ENCODE data around the gene UBTF. TPM values are rescaled to one million over a fixed set of nuclear protein-coding genes. Genes with fewer than 3 reads are reported as not detected.

The UBTF gene
- total and polyA plus RNA-seq, 4 donors, result 31.9 to 75.5 (median 52.3) TPM

DNA sequence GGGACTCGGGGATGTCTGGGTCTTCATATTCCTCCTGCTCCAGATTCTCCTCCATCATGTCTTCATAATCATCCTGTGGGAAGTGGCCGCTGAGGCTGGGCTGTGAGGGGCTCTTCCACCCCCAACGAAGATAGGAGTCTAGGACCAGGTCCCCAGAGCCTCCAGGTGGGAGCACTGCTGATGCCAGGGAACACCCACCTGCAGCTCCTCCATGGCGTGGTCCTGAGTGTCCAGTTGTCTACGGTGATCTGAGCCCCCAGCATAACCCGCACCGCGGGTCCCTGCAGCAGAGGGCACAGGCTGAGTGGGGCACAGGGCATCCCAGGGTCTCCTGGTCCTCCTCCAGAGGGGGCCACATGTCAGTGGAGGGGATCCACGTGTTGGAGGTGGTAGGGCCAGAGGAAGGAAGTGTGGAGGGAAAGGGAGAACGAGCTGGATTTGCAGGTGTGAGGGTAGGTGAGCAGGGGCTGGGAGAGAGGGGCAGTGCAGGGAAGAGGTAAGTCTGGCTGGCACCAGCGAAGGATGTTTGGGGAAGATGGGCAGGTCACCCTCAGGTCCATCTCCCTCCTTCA lies 43.3 kb upstream of the UBTF start:
- WGBS, 2 donors, result 73 to 76% methylated on average over 10 to 11 of the region's 11 CpGs
- Histone ChIP-seq H3K9ac (ENCODE audit: insufficient read depth in 1 of 2, low read length in 2 of 2) (no peak overlapping the region), H3K27ac (ENCODE audit: low read depth in 1 of 2, low read length in 1 of 2) (no peak overlapping the region), H3K36me3 (ENCODE audit: control insufficient read depth in 4 of 4, insufficient read depth in 4 of 4, low read length in 4 of 4) (no peaks in the 10 kb centered on the region), H3K4me3 (no peak overlapping the region), H3K27me3 (ENCODE audit: control insufficient read depth in 3 of 3, insufficient read depth in 3 of 3, low read length in 2 of 3) (peaks cover 0 to 3% (median 0%) of the 10 kb centered on the region in 3 donors), H3K9me3 (ENCODE audit: control insufficient read depth in 4 of 4, insufficient read depth in 3 of 4, low read length in 3 of 4) (no peaks in the 10 kb centered on the region), H3K4me1 (ENCODE audit: control insufficient read depth in 5 of 5, insufficient read depth in 5 of 5, low read length in 5 of 5) (no peaks in the 10 kb centered on the region)
- TF ChIP-seq, protein P1, sequence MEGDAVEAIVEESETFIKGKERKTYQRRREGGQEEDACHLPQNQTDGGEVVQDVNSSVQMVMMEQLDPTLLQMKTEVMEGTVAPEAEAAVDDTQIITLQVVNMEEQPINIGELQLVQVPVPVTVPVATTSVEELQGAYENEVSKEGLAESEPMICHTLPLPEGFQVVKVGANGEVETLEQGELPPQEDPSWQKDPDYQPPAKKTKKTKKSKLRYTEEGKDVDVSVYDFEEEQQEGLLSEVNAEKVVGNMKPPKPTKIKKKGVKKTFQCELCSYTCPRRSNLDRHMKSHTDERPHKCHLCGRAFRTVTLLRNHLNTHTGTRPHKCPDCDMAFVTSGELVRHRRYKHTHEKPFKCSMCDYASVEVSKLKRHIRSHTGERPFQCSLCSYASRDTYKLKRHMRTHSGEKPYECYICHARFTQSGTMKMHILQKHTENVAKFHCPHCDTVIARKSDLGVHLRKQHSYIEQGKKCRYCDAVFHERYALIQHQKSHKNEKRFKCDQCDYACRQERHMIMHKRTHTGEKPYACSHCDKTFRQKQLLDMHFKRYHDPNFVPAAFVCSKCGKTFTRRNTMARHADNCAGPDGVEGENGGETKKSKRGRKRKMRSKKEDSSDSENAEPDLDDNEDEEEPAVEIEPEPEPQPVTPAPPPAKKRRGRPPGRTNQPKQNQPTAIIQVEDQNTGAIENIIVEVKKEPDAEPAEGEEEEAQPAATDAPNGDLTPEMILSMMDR (IDR thresholded peaks at IDR 0.05; ENCODE audit: control extremely low read depth, extremely low read depth), result no peak
- ATAC-seq (ENCODE audit: insufficient read depth, low FRiP score) (no peak), DNase-seq (no peak)

DNA sequence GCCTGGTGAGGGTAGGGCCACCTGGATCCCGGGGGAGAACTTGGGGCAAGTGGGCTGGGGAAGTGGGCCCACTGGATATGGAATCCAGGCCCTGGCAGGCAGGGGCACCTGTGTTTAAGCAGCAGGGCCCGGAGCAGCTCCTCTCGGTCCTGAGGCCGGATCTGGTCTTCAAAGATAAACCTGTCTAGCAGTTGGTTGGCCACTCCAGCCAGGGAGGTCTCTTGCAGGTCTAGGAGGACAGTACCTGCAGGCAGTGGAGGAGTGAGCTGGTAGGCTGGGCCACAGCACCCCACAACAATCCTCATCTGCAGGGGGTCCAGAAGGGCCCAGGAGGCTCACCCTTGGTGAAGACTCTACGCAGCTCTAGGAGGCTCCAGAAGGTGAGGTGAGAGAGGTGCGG lies 40.8 kb upstream of the UBTF start:
- no peak for ATAC-seq (ENCODE audit: insufficient read depth, low FRiP score)
- Histone ChIP-seq H3K9ac (ENCODE audit: insufficient read depth in 1 of 2, low read length in 2 of 2) (no peak overlapping the region), H3K36me3 (ENCODE audit: control insufficient read depth in 4 of 4, insufficient read depth in 4 of 4, low read length in 4 of 4) (no peaks in the 10 kb centered on the region), H3K4me1 (ENCODE audit: control insufficient read depth in 5 of 5, insufficient read depth in 5 of 5, low read length in 5 of 5) (no peaks in the 10 kb centered on the region), H3K9me3 (ENCODE audit: control insufficient read depth in 4 of 4, insufficient read depth in 3 of 4, low read length in 3 of 4) (no peaks in the 10 kb centered on the region), H3K27me3 (ENCODE audit: control insufficient read depth in 3 of 3, insufficient read depth in 3 of 3, low read length in 2 of 3) (peaks cover 0 to 3% (median 0%) of the 10 kb centered on the region in 3 donors), H3K27ac (ENCODE audit: low read depth in 1 of 2, low read length in 1 of 2) (no peak overlapping the region), H3K4me3 (no peak overlapping the region)
- TF ChIP-seq, protein P1 (IDR thresholded peaks at IDR 0.05; ENCODE audit: control extremely low read depth, extremely low read depth), result no peak
- WGBS, 2 donors, result 92 to 95% methylated on average over 6 of the region's 6 CpGs
- DNase-seq, result no peak

DNA sequence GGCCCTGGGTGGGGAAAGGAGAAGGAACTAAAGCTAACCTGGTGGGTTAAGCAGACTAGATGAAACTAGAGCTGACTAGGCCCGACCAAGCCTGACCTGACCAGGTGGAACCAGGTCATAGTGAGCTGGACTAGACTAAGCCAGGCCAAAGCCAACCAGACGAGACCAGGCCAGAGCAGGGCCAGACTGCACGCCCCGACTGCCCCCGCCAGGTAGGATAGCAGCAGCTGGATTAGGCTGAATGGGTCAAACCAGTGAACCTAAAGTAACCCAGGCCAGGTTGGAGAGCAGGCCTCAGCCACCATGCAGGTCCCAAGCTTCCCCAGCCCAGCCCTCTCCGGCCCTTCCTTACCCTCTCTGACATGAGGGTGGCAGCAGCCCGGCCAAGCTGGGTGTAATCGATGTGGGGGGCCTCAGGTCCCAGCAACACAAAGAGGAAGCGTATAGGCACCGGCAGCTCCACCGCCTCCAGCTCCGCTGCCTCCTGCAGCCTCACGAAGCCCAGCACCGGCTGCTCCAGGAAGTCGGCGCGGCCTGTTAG lies 39.4 kb upstream of the UBTF start:
- Histone ChIP-seq H3K9me3 (ENCODE audit: control insufficient read depth in 4 of 4, insufficient read depth in 3 of 4, low read length in 3 of 4) (no peaks in the 10 kb centered on the region), H3K4me3 (no peak overlapping the region), H3K27ac (ENCODE audit: low read depth in 1 of 2, low read length in 1 of 2) (no peak overlapping the region), H3K27me3 (ENCODE audit: control insufficient read depth in 3 of 3, insufficient read depth in 3 of 3, low read length in 2 of 3) (peaks cover 0 to 3% (median 0%) of the 10 kb centered on the region in 3 donors), H3K36me3 (ENCODE audit: control insufficient read depth in 4 of 4, insufficient read depth in 4 of 4, low read length in 4 of 4) (no peaks in the 10 kb centered on the region), H3K9ac (ENCODE audit: insufficient read depth in 1 of 2, low read length in 2 of 2) (no peak overlapping the region), H3K4me1 (ENCODE audit: control insufficient read depth in 5 of 5, insufficient read depth in 5 of 5, low read length in 5 of 5) (no peaks in the 10 kb centered on the region)
- WGBS, 2 donors, result 66 to 76% methylated on average over 17 of the region's 17 CpGs
- DNase-seq (no peak), ATAC-seq (ENCODE audit: insufficient read depth, low FRiP score) (no peak)
- TF ChIP-seq, protein P1 (IDR thresholded peaks at IDR 0.05; ENCODE audit: control extremely low read depth, extremely low read depth), result no peak
